Panc1 (cell line): Measurements from ENCODE around the gene DLGAP5.

Experiments used
- CTCF ChIP-seq: fragments of 450-650 bp; IDR thresholded peaks from 2 replicates; pipeline ENCODE4 v1.5.1; 2017; ENCODE audit warnings: mild to moderate bottlenecking
- REST ChIP-seq, 2 experiments: IDR thresholded peaks; 2 replicates each; pipeline ENCODE4 v1.6.1; 2011 to 2012; ENCODE audit warnings: low read depth in 2 of 2, control low read depth in 1 of 2, low read length in 1 of 2, mild to moderate bottlenecking in 1 of 2, moderate library complexity in 1 of 2; ENCODE audit not compliant: insufficient read depth in 1 of 2

- TF ChIP-seq REST (IDR thresholded peaks at IDR 0.05; ENCODE audit: insufficient read depth in 1 of 2, low read depth in 2 of 2, low read length in 1 of 2), result no peak
- no peak for TF ChIP-seq CTCF
Observed at GRCh38 chr14:55114720-55115119, 76.7 kb downstream of the DLGAP5 start.
